Adrenal gland (tissue), 5 donors: ENCODE data around the gene SIK1.
"Not testable (repeated sequence)": the region's sequence is repeated elsewhere in the genome, so short reads cannot be mapped to it uniquely, and the experiment has no call there.

ENCODE experiments used
- POLR2A ChIP-seq, 2 donors: fragments of 450-650 bp; IDR thresholded peaks; one replicate each; pipeline ENCODE4 v1.6.1; 2017; ENCODE audit warnings: antibody characterized with exemption in 2 of 2, mild to moderate bottlenecking in 2 of 2, moderate library complexity in 1 of 2
- TF ChIP-seq, protein P1 (sequence below), 6 experiments: fragments of 450-650 bp in 4 of 6; fragments of 200-600 bp in 2 of 6; sonication (generic) in 1 of 6; IDR thresholded peaks; 1 replicate in 5 of 6; 2 replicates in 1 of 6; pipeline versions ENCODE4 v1.5.1 to v1.8.0; 2016 to 2021; ENCODE audit warnings: antibody characterized with exemption in 6 of 6, mild to moderate bottlenecking in 2 of 6, moderate library complexity in 1 of 6
- donor health status: DM: no; HTN: no; CAD: no.

DNA sequence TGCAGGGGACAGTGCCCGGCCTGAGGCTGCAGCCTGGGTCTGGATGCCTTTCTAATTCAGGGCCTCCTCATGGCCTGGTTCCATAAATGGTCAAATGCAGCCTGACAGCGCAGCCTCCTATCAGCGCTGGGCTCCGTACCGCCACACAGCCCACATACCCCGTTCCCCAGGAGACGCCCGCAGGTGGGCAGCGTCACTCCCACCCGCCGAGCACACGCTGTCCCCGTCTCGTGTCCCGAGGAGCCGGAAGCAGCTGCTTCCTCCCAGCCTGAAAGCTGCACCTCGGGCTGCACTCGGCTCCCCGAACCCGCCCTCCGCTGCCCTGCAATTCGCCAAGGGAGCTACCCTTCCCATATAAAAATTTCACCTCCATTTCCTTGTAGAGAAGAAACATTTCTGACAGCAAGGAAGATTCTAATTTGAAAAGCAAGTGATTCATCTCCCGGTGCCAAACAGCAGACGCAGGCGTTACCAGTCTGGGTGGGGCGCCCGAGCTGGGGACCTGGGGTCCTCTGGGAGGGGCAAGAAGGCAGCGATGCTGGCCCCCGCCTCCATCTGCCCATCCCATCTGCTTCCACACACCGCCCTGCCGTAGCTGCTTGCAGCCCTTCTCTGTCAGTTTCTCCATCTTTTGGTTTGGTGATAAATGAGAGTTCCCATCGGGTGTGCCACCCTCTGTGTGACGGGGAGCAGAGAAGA is 29.8 kb upstream of the SIK1 start:
- TF ChIP-seq, protein P1, sequence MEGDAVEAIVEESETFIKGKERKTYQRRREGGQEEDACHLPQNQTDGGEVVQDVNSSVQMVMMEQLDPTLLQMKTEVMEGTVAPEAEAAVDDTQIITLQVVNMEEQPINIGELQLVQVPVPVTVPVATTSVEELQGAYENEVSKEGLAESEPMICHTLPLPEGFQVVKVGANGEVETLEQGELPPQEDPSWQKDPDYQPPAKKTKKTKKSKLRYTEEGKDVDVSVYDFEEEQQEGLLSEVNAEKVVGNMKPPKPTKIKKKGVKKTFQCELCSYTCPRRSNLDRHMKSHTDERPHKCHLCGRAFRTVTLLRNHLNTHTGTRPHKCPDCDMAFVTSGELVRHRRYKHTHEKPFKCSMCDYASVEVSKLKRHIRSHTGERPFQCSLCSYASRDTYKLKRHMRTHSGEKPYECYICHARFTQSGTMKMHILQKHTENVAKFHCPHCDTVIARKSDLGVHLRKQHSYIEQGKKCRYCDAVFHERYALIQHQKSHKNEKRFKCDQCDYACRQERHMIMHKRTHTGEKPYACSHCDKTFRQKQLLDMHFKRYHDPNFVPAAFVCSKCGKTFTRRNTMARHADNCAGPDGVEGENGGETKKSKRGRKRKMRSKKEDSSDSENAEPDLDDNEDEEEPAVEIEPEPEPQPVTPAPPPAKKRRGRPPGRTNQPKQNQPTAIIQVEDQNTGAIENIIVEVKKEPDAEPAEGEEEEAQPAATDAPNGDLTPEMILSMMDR (IDR thresholded peaks at IDR 0.05): not testable (repeated sequence)
- TF ChIP-seq POLR2A (IDR thresholded peaks at IDR 0.05): not testable (repeated sequence)
